ENCODE results near the gene CFAP107.
"Not testable (repeated sequence)": the region's sequence is repeated elsewhere in the genome, so short reads cannot be mapped to it uniquely, and the experiment has no call there.

CFAP107 gene

DNA sequence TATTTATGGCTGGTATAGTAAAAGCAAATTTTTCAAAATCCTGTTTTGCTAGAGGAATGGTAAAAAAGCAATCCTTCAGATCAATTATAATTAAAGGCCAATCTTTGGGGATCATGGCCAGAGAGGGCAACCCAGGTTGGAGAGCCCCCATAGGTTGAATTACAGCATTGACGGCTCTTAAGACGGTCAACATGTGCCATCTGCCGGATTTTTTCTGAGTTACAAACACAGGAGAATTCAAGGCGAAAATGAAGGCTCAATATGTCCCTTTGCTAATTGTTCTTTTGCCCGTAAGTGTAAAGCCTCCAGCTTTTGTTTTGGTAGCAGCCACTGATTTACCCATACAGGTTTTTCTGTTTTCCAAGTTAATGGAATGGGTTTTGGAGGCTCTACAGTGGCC, 35.5 kb downstream of the CFAP107 start:
- DNase-seq: not testable (repeated sequence)

DNA sequence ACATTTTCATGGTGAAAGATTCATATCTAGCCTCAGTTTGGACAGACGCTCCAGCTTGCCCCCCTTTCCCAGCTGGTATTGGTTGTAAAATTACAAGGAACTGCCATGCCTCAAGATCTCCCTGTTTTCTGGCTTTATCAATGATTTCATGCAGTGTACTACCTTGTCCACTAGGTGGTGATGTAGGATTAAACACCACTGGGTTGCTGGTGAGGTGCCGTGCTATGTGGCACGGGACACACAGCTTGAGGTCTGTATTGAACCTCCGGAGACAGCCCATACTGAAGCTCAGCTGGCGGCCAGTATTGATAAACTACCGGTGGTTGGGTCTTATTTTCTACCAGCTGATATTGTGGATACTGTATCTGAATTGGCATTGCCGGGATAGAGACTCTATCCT, 37.8 kb downstream of the CFAP107 start:
- not testable (repeated sequence) for DNase-seq

DNA sequence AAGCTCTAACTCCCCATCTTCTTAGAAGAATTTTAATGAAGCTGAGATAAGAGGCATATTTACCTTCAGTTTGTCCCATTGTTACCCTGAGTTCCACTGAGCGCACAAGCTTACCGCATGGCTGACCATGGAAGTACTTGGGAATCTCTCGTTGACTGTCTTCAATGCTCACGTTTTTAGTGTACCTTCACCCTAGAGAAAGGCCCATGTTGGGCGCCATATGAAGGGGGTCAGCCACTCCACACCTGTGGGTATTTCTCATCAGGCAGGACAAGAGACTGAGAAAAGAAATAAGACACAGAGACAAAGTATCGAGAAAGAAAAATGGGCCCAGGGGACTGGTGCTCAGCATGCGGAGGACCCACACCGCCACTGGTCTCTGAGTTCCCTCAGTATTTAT, 38.7 kb downstream of the CFAP107 start:
- not testable (repeated sequence) for DNase-seq

GRCh38 chr1:12791097-12791496, 45.1 kb downstream of the CFAP107 start, which contains the start of gene PRAMEF1:
TSS of gene PRAMEF1 (plus strand) at chr1:12791397. CDS start at chr1:12793228, 1,831 bp downstream.
- not testable (repeated sequence) for DNase-seq

DNA sequence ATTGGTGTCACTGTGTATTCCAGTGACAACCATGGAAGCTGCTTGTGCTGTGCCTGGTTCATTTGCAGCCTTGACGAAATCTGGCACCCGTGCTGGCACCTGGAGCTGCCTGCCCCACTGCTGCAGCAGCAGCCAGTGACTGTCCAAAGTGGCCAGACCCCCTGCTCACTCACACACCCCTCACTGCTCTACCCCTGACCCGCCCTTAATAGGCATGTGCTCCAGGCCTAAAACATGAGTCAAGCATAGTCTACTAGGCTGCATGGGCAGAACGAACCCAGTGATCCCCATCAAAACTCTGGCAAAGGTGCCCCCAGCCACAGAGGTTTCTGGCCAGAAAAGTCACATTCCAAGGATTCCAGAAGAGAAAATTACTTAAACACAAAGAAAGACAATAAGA, 52.9 kb downstream of the CFAP107 start:
- no peak for DNase-seq

- no peak for DNase-seq
These were observed 53.7 kb downstream of the CFAP107 start for GRCh38 chr1:12799730-12800129.

DNA sequence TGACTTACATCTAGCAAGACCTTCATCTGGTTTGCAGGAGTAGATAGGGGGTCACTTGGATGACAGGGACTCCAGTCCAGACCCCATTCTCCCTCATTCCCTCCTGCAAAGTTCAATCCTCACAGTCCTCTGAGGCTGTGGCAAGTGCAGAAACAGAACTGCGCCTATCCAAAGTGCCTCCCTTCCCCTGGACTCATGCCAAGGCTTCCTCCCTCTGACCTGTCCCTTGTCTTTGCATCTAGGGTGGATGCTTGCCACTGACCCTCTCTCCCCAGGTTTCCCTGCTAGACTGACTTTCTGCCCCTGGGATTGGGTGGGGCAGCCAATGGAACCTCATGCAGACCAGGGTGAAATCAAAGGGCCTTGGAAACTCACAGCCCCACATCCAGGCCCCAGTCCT, 63.9 kb downstream of the CFAP107 start:
- DNase-seq: no peak

- DNase-seq: no peak
These were observed 64.8 kb downstream of the CFAP107 start for GRCh38 chr1:12810691-12811408.

DNA sequence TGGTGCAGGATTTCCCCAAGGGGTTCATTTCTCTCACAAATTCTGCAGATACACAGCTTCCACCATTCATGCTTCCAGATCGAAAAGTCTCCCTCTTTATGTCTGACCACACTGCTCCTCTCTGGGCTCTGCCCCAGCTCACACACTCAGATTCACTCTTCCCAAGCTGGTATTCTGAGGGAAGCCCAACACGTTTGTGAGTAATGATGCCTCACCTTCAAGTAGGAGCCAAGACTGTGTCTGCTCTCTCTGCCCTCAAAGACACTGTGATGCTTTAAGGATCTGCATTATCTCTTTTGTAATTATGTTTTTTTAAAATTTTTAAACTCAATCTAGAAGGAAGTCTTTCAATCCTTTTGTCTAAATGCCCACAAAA, 65.4 kb downstream of the CFAP107 start:
- no peak for DNase-seq
